ENCODE data around the gene DIP2B.
"Not testable (repeated sequence)": the region's sequence is repeated elsewhere in the genome, so short reads cannot be mapped to it uniquely, and the experiment has no call there.

DIP2B gene

GRCh38 chr12:50641566-50641965 lies 136.8 kb downstream of the DIP2B start:
- DNase-seq, result peak; percentile 18

GRCh38 chr12:50642035-50642451 lies 137.3 kb downstream of the DIP2B start:
- DNase-seq, result peak; percentile 68

GRCh38 chr12:50642761-50643160 lies 138.0 kb downstream of the DIP2B start:
- no peak for DNase-seq

GRCh38 chr12:50647031-50647430 lies 142.2 kb downstream of the DIP2B start:
- no peak for DNase-seq

GRCh38 chr12:50647479-50647878 lies 142.7 kb downstream of the DIP2B start:
- no peak for DNase-seq

- DNase-seq, result peak; percentile 34
These were observed 145.5 kb downstream of the DIP2B start for GRCh38 chr12:50650285-50650684.

- DNase-seq, result no peak
These were observed 150.7 kb downstream of the DIP2B start for GRCh38 chr12:50655374-50655921.

GRCh38 chr12:50659260-50659659 lies 154.5 kb downstream of the DIP2B start:
- peak; percentile 50 for DNase-seq

GRCh38 chr12:50659690-50660424 lies 155.1 kb downstream of the DIP2B start:
- DNase-seq, result peak; percentile 82

GRCh38 chr12:50660425-50660822 lies 155.6 kb downstream of the DIP2B start:
- no peak for DNase-seq

GRCh38 chr12:50661300-50662115 lies 156.7 kb downstream of the DIP2B start:
- no peak for DNase-seq

GRCh38 chr12:50662116-50662510 lies 157.3 kb downstream of the DIP2B start:
- DNase-seq, result no peak

- peak; percentile 10 for DNase-seq
These were observed 160.4 kb downstream of the DIP2B start for GRCh38 chr12:50665170-50665569.

- DNase-seq, result no peak
These were observed 160.8 kb downstream of the DIP2B start for GRCh38 chr12:50665609-50666008.

- DNase-seq, result no peak
These were observed 161.2 kb downstream of the DIP2B start for GRCh38 chr12:50666023-50666422.

GRCh38 chr12:50672158-50672557 lies 167.4 kb downstream of the DIP2B start:
- no peak for DNase-seq

- no peak for DNase-seq
These were observed 172.0 kb downstream of the DIP2B start for GRCh38 chr12:50676756-50677155.

GRCh38 chr12:50677858-50678257 lies 173.1 kb downstream of the DIP2B start:
- DNase-seq, result no peak

- DNase-seq, result no peak
These were observed 174.0 kb downstream of the DIP2B start for GRCh38 chr12:50678650-50679365.

- DNase-seq, result no peak
These were observed 174.8 kb downstream of the DIP2B start for GRCh38 chr12:50679612-50680011.

- DNase-seq, result not testable (repeated sequence)
These were observed 176.3 kb downstream of the DIP2B start for GRCh38 chr12:50681064-50681463.

- DNase-seq, result no peak
These were observed 180.9 kb downstream of the DIP2B start for GRCh38 chr12:50685641-50686040.

GRCh38 chr12:50686406-50686805 lies 181.6 kb downstream of the DIP2B start:
- DNase-seq, result no peak

Measured in DMS53 (cell line).